SU-DHL-6 (cell line): ENCODE results near the gene P4HB.

Experiments
- H2AFZ ChIP-seq: fragments of 200-600 bp; sonication (generic); 2 replicates; pipeline ENCODE4 v1.6.1; 2014; ENCODE audit warnings: low read depth, mild to moderate bottlenecking, moderate library complexity, mixed read lengths, antibody characterized with exemption, low read length; ENCODE audit not compliant: severe bottlenecking
- H3F3A ChIP-seq: fragments of 200-600 bp; shearing (Covaris generic); 2 replicates; pipeline ENCODE4 v1.6.0; 2016; ENCODE audit warnings: antibody characterized with exemption, mild to moderate bottlenecking; ENCODE audit not compliant: insufficient read depth
- H3K27ac ChIP-seq: fragments of 200-600 bp; sonication (generic); 2 replicates; pipeline ENCODE4 v1.5.1; 2016; ENCODE audit warnings: low read depth, mild to moderate bottlenecking, low read length, moderate library complexity, mixed read lengths
- H3K27me3 ChIP-seq: fragments of 200-600 bp; sonication (generic), shearing (Covaris generic); 2 replicates; pipeline ENCODE4 v1.6.0; 2014; ENCODE audit warnings: mild to moderate bottlenecking, low read length
- H3K36me3 ChIP-seq: fragments of 200-600 bp; sonication (generic); 2 replicates; pipeline ENCODE4 v1.6.1; 2014; ENCODE audit warnings: mild to moderate bottlenecking, low read length, mixed read lengths
- H3K4me2 ChIP-seq: fragments of 300-600, 200-600 bp; shearing (Covaris generic), sonication (generic); 2 replicates; pipeline ENCODE4 v1.6.0; 2014; ENCODE audit warnings: low read length, low read depth, mild to moderate bottlenecking; ENCODE audit not compliant: poor library complexity, severe bottlenecking
- H3K4me3 ChIP-seq: fragments of 200-600 bp; sonication (generic); 2 replicates; pipeline ENCODE4 v1.5.1; 2014; ENCODE audit warnings: antibody characterized with exemption, low read length, mild to moderate bottlenecking, mixed read lengths; ENCODE audit not compliant: insufficient read depth, poor library complexity, severe bottlenecking
- H3K79me2 ChIP-seq: fragments of 200-600 bp; sonication (generic); 2 replicates; pipeline ENCODE4 v1.6.1; 2014; ENCODE audit warnings: mild to moderate bottlenecking, low read length, moderate library complexity; ENCODE audit not compliant: insufficient read depth
- H3K9ac ChIP-seq: fragments of 200-600 bp; sonication (generic); 2 replicates; pipeline ENCODE4 v1.7.0; 2014; ENCODE audit warnings: mild to moderate bottlenecking, low read length
- H3K9me2 ChIP-seq: fragments of 200-600 bp; sonication (generic); replicated peaks from 2 replicates; pipeline ENCODE4 v1.6.1; 2014; ENCODE audit warnings: low read length; ENCODE audit not compliant: insufficient read depth
- H3K9me3 ChIP-seq: fragments of 200-600 bp; sonication (generic); 2 replicates; pipeline ENCODE4 v1.6.1; 2014; ENCODE audit warnings: low read length, mixed read lengths; ENCODE audit not compliant: insufficient read depth
- H4K20me1 ChIP-seq: fragments of 200-600 bp; sonication (generic); 2 replicates; pipeline ENCODE4 v1.6.1; 2014; ENCODE audit warnings: low read depth, mild to moderate bottlenecking, antibody characterized with exemption, low read length, moderate library complexity, mixed read lengths
- EZH2phosphoT487 ChIP-seq: fragments of 200-600 bp; sonication (generic), shearing (Covaris generic); conservative IDR thresholded peaks from 2 replicates; pipeline ENCODE4 v1.6.1; 2018; ENCODE audit warnings: mild to moderate bottlenecking, antibody characterized with exemption, low read length, moderate library complexity, mixed read lengths
- TF ChIP-seq, protein P1 (sequence below): fragments of 200-600 bp; sonication (generic); IDR thresholded peaks from one replicate; pipeline ENCODE4 v1.5.1; 2017; ENCODE audit warnings: antibody characterized with exemption, mild to moderate bottlenecking, low read length, moderate library complexity; ENCODE audit not compliant: insufficient read depth, poor library complexity, severe bottlenecking

The P4HB gene

DNA sequence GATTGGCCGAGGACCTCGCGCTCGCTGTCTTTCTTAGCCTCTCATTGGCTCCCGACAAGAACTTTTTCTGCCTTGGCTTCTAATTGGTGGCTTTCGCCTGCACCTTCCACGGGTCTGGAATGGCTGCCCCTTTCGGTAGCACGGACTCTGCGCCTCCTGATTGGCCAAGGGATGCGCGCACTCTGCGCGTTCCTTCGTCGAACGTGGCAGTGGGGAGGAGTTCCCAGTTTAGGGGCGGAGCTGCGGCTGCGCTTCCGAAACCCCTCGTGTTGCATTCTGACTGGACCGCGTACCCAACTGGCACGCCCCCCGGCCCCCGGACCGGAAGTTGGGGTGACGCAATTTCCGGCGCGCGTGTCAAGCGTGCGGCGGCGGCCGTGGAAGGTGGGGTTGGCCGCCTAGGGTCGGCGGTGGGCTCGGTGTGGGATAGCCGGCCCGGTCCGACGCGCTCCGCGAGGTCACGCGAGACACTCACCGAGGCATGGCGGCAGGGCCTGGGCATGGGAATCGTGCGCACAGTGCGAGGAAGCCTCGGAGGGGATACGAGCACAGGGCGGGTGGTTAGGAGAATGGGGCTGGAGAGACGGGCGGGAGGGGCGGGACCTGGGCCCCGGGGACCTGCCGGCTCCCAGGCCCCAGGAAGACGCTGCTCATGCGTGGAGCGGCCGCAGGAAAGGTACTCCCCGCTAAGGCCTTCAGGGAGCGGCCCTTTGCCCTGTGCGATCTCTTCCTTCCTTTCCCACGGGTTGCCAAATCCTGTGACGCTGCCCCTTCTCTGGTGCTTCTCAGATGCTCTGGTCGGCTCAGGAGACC is 627 bp upstream of the P4HB start:
- peaks cover 59% of the 10 kb centered on the region for H3K79me2 ChIP-seq
- H3K9ac ChIP-seq, result peak overlapping the region; percentile 92
- 0 out of 2 replicates have a peak, but pooled peaks cover 3% of the 10 kb centered on the region for H4K20me1 ChIP-seq
- H3K27me3 ChIP-seq, result no peaks in the 10 kb centered on the region
- H3F3A ChIP-seq, result peaks cover 8% of the 10 kb centered on the region; the same call in 1 of the 2 replicates
- no peaks in the 10 kb centered on the region for H3K9me3 ChIP-seq
- H3K36me3 ChIP-seq, result peaks cover 5% of the 10 kb centered on the region
- H3K9me2 ChIP-seq, result no peaks in the 10 kb centered on the region
- peak overlapping the region; percentile 79 for H3K4me3 ChIP-seq
- peak overlapping the region; percentile 38 for H3K27ac ChIP-seq
- H2AFZ ChIP-seq, result no peak overlapping the region
- TF ChIP-seq EZH2phosphoT487, result no peak
- TF ChIP-seq, protein P1, sequence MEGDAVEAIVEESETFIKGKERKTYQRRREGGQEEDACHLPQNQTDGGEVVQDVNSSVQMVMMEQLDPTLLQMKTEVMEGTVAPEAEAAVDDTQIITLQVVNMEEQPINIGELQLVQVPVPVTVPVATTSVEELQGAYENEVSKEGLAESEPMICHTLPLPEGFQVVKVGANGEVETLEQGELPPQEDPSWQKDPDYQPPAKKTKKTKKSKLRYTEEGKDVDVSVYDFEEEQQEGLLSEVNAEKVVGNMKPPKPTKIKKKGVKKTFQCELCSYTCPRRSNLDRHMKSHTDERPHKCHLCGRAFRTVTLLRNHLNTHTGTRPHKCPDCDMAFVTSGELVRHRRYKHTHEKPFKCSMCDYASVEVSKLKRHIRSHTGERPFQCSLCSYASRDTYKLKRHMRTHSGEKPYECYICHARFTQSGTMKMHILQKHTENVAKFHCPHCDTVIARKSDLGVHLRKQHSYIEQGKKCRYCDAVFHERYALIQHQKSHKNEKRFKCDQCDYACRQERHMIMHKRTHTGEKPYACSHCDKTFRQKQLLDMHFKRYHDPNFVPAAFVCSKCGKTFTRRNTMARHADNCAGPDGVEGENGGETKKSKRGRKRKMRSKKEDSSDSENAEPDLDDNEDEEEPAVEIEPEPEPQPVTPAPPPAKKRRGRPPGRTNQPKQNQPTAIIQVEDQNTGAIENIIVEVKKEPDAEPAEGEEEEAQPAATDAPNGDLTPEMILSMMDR, result no peak
- H3K4me2 ChIP-seq, result peak overlapping the region; percentile 85

DNA sequence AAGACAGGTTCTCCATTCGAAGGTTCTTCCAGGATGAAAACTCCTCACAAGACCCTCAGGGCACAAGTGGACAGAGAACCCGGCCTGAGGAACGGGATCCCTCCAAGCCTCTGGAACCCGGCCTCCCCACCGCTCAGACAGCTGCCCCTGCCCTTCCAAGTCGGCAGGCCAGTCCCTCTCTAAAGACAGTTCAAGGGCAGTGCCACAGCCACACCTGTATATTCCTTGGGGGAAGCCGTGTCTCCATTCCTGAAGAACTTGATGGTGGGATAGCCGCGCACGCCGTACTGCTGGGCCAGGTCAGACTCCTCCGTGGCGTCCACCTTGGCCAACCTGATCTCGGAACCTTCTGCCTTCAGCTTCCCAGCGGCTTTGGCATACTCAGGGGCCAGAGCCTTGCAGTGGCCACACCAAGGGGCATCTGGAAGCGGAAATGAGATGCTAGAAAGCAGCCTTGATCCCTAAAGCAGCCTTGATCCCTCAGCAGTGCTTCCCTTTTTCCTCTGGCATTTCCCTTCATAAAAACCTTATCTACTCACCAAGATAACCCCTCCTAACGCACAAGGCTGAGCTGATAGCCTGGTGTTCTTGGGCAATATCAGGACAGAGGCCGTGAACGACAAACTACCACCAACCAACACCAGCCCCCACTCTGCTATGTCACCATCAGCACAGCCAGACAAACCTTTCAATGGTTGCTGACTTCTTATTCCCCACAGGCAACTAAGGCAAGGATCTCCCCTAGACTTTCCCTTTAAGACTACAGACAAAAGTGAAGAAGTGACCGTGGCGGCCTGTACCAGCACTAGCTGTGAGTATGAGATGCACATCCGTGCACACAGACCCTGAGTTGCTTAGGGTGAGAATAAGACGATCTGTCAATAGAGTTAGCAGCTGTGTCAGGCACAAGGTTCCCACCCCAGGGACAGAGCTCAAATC is 1.1 kb downstream of the P4HB start:
- Histone ChIP-seq H2AFZ (no peak overlapping the region), H3F3A (peaks cover 4% of the 10 kb centered on the region; the same call in 1 of the 2 replicates), H3K79me2 (peaks cover 59% of the 10 kb centered on the region), H3K27me3 (no peaks in the 10 kb centered on the region), H3K36me3 (peaks cover 5% of the 10 kb centered on the region), H3K9me3 (no peaks in the 10 kb centered on the region), H3K27ac (peak overlapping the region; percentile 54), H3K4me2 (peak overlapping the region; percentile 81), H3K9ac (peak overlapping the region; percentile 90), H4K20me1 (0 out of 2 replicates have a peak, but pooled peaks cover 3% of the 10 kb centered on the region), H3K4me3 (peak overlapping the region; percentile 87), H3K9me2 (no peaks in the 10 kb centered on the region)
- no peak for TF ChIP-seq EZH2phosphoT487
- TF ChIP-seq, protein P1, result no peak

DNA sequence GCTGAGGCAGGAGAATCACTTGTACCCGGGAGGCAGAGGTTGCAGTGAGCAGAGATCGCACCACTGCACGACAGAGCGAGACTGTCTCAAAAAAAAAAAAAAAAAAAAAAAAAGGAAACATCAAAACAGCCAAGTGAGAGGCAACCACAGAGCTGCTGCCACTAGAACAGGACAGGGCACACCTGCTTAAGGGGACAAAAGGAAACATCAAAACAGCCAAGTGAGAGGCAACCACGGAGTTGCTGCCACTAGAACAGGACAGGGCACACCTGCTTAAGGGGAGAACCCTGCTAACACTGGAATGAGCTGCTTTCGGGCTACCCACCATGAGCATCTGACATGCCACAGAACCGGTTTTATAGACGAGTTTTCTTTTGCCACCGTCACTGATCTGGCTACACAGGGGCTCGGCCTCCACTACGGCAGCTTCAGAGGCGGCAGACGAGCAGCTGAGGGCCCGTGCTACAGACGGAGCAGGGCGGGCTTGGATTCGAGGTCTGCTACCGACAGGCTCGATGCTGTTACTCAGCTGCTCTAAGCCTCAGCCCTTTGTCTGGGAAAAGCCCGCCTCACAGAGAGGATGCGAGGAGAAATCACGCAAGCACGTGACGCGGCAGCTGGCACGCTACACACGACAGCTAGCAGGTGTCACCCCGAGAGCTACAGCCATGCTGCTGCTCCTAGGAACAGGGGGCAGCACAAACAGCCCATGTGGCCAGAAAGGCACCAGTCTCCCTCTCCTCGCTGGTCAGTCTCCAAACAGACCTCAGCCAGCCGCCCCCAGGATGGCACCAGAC is 2.0 kb downstream of the P4HB start:
- H3K9me2 ChIP-seq, result no peaks in the 10 kb centered on the region
- H3K9me3 ChIP-seq, result no peaks in the 10 kb centered on the region
- H3K4me3 ChIP-seq, result no peak overlapping the region
- peaks cover 5% of the 10 kb centered on the region for H3K36me3 ChIP-seq
- H4K20me1 ChIP-seq, result 0 out of 2 replicates have a peak, but pooled peaks cover 3% of the 10 kb centered on the region
- peaks cover 56% of the 10 kb centered on the region for H3K79me2 ChIP-seq
- TF ChIP-seq, protein P1, result no peak
- no peak for TF ChIP-seq EZH2phosphoT487
- no peak overlapping the region for H3K27ac ChIP-seq
- peaks cover 4% of the 10 kb centered on the region; the same call in 1 of the 2 replicates for H3F3A ChIP-seq
- peak overlapping the region; percentile 81 for H3K4me2 ChIP-seq
- no peaks in the 10 kb centered on the region for H3K27me3 ChIP-seq
- no peak overlapping the region for H2AFZ ChIP-seq
- no peak overlapping the region; the same call in 1 of the 2 replicates for H3K9ac ChIP-seq
